GM12872 (cell line): ENCODE measurements around the gene MCOLN3.

Experiments
- TF ChIP-seq, protein P1 (sequence below): IDR thresholded peaks from 3 replicates; pipeline ENCODE4 v1.5.1; 2011; ENCODE audit warnings: low read depth, mild to moderate bottlenecking, low read length, moderate library complexity; ENCODE audit not compliant: insufficient read depth

MCOLN3 gene

GRCh38 chr1:85027242-85027983, 20.9 kb downstream of the MCOLN3 start:
- TF ChIP-seq, protein P1, sequence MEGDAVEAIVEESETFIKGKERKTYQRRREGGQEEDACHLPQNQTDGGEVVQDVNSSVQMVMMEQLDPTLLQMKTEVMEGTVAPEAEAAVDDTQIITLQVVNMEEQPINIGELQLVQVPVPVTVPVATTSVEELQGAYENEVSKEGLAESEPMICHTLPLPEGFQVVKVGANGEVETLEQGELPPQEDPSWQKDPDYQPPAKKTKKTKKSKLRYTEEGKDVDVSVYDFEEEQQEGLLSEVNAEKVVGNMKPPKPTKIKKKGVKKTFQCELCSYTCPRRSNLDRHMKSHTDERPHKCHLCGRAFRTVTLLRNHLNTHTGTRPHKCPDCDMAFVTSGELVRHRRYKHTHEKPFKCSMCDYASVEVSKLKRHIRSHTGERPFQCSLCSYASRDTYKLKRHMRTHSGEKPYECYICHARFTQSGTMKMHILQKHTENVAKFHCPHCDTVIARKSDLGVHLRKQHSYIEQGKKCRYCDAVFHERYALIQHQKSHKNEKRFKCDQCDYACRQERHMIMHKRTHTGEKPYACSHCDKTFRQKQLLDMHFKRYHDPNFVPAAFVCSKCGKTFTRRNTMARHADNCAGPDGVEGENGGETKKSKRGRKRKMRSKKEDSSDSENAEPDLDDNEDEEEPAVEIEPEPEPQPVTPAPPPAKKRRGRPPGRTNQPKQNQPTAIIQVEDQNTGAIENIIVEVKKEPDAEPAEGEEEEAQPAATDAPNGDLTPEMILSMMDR, result no peak

DNA sequence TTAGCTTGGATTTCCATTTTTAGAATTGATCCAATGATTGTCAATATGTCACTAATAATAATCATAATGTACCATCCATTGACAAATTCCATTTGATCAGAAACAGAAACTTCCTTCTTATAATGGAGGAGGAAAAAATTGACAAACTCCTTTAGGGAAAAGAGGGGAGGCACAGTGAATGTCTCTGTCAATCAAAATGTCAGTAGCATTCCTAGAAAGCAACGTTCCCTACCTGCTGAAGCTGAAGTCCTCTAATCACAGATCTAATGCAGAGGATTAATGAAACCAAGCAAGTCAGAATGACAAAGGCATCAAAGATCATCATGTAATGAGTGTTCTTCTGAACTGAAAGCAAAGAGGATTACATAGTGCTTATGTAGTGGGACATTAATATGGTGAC, 22.4 kb downstream of the MCOLN3 start:
- TF ChIP-seq, protein P1, result no peak

DNA sequence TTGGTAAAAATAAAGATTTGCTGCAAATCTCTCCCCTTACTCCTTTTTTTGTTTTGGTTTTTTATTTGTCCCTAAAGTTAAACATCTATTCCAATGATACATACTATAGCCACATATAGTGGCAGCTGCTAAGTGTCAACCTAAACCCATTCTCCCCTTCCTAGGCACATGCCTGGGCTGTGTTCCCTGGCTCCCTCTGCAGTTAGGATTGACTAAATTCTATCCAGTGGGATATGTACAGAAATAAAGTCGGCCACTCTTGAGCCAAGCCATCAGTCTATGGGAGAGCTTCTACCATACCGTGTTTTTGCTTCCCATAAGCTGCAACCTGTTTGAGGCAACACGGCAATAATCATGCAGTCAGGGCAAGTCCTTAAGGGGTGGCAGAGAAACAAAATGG, 23.6 kb downstream of the MCOLN3 start:
- TF ChIP-seq, protein P1, result no peak

- TF ChIP-seq, protein P1, result no peak
Observed at GRCh38 chr1:85022700-85023099, 25.6 kb downstream of the MCOLN3 start.

DNA sequence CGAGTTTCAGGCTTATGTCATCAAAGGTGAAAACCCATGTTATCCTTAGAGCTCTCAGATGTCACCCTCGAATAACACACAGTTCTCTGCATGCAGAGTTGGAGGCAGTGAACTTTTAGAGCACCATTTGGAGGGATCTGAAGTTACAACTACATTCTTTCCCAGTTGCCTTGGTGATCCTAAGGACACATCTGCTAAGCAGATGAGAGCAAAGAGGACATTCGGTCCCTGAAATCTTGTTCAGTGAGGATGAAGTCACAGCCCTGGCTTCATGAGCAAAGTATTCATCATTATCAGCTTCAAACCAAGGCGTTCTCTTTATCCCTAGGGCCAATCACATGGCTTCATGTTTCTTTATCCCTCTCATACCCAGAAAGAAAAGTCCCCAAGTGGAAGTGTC, 28.3 kb downstream of the MCOLN3 start:
- TF ChIP-seq, protein P1, result no peak

- TF ChIP-seq, protein P1, result no peak
Observed at GRCh38 chr1:85015826-85016225, 32.5 kb downstream of the MCOLN3 start.

GRCh38 chr1:85001742-85002141, 46.6 kb downstream of the MCOLN3 start:
- TF ChIP-seq, protein P1, result no peak
